ENCODE measurements around the gene FAM3B. TPM values are rescaled to one million over a fixed set of nuclear protein-coding genes. Genes with fewer than 3 reads are reported as not detected.
"Not testable (repeated sequence)": the region's sequence is repeated elsewhere in the genome, so short reads cannot be mapped to it uniquely, and the experiment has no call there.

The FAM3B gene
- total RNA-seq, 1 donor from 2014 or later = not detected

DNA sequence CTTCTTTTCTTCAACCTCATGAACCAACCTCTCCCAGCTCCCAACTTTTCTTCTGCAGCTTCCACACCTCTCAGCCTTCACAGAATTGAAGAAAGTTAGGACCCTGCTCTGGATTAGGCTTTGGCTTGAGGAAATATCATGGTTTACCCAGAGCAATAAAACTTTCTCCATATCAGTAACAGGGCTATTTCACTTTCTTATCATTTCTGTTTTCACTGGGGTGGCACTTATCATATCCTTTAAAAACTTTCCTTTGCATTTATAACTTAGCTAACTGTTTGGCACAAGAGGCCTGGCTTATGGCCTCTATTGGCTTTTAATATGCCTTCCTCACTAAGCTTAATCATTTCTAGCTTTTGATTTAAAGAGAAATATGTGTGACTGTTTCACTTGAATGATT, 9.4 kb upstream of the FAM3B start:
- no peak for DNase-seq (ENCODE audit: low spot score)
- TF ChIP-seq, protein P1, sequence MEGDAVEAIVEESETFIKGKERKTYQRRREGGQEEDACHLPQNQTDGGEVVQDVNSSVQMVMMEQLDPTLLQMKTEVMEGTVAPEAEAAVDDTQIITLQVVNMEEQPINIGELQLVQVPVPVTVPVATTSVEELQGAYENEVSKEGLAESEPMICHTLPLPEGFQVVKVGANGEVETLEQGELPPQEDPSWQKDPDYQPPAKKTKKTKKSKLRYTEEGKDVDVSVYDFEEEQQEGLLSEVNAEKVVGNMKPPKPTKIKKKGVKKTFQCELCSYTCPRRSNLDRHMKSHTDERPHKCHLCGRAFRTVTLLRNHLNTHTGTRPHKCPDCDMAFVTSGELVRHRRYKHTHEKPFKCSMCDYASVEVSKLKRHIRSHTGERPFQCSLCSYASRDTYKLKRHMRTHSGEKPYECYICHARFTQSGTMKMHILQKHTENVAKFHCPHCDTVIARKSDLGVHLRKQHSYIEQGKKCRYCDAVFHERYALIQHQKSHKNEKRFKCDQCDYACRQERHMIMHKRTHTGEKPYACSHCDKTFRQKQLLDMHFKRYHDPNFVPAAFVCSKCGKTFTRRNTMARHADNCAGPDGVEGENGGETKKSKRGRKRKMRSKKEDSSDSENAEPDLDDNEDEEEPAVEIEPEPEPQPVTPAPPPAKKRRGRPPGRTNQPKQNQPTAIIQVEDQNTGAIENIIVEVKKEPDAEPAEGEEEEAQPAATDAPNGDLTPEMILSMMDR (IDR thresholded peaks at IDR 0.05) = no peak
- Mint-ChIP-seq H3K27ac (ENCODE audit: unreplicated experiment) (no peak overlapping the region), H3K9me3 (ENCODE audit: low read depth) (peaks cover 7% of the 10 kb centered on the region), H3K36me3 (ENCODE audit: low read depth) (peaks cover 2% of the 10 kb centered on the region), H3K27me3 (ENCODE audit: low read depth) (peaks cover 42% of the 10 kb centered on the region), H3K4me1 (ENCODE audit: low read depth) (no peaks in the 10 kb centered on the region), H3K4me3 (ENCODE audit: unreplicated experiment) (no peak overlapping the region)

DNA sequence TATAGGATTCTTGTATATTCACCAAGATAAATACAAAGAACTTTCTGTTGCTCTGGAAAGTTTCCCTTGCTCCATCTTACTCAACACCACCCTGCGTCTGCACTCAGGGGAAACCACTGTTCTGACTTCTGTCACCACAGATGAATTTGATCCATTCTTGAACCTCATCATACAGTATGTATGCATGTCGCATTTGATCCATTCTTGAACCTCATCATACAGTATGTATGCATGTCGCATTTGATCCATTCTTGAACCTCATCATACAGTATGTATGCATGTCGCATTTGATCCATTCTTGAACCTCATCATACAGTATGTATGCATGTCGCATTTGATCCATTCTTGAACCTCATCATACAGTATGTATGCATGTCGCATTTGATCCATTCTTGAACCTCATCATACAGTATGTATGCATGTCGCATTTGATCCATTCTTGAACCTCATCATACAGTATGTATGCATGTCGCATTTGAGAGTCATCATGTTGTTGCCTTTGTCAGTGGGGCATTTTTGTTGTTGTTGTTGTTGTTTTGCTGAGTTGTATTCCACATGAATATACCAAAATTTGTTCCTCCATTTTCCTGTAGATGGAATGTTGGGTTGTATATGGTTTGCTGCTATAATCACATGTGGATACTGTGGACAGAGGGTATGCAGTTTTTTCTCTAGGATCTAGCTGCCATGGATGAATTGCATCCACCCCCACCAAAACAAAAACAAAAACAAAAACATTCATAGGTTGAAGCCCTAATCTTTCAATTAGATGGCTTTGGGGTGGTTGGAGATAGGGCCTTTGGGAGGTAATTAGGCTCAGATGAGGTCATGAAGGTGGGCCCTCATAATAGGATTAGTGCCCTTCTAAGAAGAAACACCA, 3.1 kb upstream of the FAM3B start:
- not testable (repeated sequence) for H3K27ac Mint-ChIP-seq (ENCODE audit: unreplicated experiment); H3K9me3 Mint-ChIP-seq (ENCODE audit: low read depth); DNase-seq (ENCODE audit: low spot score); H3K4me3 Mint-ChIP-seq (ENCODE audit: unreplicated experiment); H3K36me3 Mint-ChIP-seq (ENCODE audit: low read depth); H3K4me1 Mint-ChIP-seq (ENCODE audit: low read depth)
- peaks cover 54% of the 10 kb centered on the region for H3K27me3 Mint-ChIP-seq (ENCODE audit: low read depth)

DNA sequence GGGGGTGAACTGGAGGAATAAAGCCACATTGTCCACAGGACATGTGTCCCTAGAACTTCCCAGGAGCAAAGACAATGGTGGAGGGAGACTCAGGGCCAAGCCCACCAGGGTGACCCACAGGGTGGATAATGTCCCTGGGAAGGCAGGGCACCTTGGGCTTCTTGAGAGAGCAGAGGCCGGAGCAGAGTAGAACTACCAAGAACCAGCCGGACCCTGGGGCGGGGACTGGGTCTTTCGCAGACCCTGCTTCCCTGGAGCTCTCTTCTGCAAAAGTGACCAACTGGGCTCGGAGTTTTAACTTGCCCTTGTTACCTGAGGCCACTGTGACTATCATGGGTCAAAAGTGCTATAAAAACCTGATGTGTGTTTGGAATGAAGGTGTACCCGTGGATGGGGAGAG, 875 bp upstream of the FAM3B start:
- TF ChIP-seq, protein P1 (IDR thresholded peaks at IDR 0.05) = no peak
- Mint-ChIP-seq H3K4me3 (ENCODE audit: unreplicated experiment) (no peak overlapping the region), H3K27ac (ENCODE audit: unreplicated experiment) (no peak overlapping the region), H3K9me3 (ENCODE audit: low read depth) (no peaks in the 10 kb centered on the region), H3K27me3 (ENCODE audit: low read depth) (peaks cover 50% of the 10 kb centered on the region), H3K36me3 (ENCODE audit: low read depth) (no peaks in the 10 kb centered on the region), H3K4me1 (ENCODE audit: low read depth) (peaks cover 3% of the 10 kb centered on the region)
- no peak for DNase-seq (ENCODE audit: low spot score)

DNA sequence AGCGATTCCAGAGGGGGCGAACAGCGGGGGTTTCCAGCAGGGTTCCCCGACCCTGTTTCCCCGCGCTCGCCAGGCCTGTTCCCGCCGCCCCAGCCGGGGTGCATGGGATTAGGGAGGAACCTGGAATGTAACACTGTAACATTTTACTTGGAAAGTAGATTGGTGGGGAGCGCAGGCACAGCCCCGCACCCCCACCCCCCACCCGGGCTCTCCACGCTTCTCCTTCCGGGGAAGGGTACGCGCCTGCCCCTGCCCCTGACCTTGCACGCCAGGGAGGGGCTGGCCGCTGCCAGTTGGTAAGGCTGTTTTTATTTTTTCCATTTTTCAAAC, 427 bp downstream of the FAM3B start:
- H3K9me3 Mint-ChIP-seq (ENCODE audit: low read depth) = no peaks in the 10 kb centered on the region
- peaks cover 51% of the 10 kb centered on the region for H3K27me3 Mint-ChIP-seq (ENCODE audit: low read depth)
- peaks cover 3% of the 10 kb centered on the region for H3K4me1 Mint-ChIP-seq (ENCODE audit: low read depth)
- H3K4me3 Mint-ChIP-seq (ENCODE audit: unreplicated experiment) = no peak overlapping the region
- no peak for DNase-seq (ENCODE audit: low spot score)
- TF ChIP-seq, protein P1 (IDR thresholded peaks at IDR 0.05) = no peak
- H3K27ac Mint-ChIP-seq (ENCODE audit: unreplicated experiment) = no peak overlapping the region
- H3K36me3 Mint-ChIP-seq (ENCODE audit: low read depth) = no peaks in the 10 kb centered on the region

DNA sequence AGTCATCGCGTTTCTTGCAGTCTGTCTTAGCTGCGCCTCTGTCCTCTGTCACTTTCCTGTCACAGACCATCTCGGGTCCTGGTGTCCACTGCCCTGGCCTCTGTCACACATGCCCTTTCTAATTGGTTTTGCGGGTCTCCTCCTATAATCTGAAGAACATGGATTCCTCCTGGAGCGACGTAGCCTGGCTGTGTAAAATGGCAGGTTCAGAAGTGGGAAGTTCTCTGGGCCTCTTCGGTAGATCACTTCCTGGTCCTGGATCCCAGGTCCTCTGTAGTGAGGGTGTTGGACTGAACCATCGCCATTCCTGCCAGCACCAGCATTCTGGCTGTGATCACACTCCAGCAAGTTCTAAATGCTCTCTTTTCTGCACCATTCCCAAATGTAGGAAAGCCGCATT, 857 bp downstream of the FAM3B start:
- peaks cover 51% of the 10 kb centered on the region for H3K27me3 Mint-ChIP-seq (ENCODE audit: low read depth)
- H3K4me1 Mint-ChIP-seq (ENCODE audit: low read depth) = peaks cover 3% of the 10 kb centered on the region
- TF ChIP-seq, protein P1 (IDR thresholded peaks at IDR 0.05) = no peak
- H3K4me3 Mint-ChIP-seq (ENCODE audit: unreplicated experiment) = no peak overlapping the region
- H3K27ac Mint-ChIP-seq (ENCODE audit: unreplicated experiment) = no peak overlapping the region
- H3K36me3 Mint-ChIP-seq (ENCODE audit: low read depth) = no peaks in the 10 kb centered on the region
- no peak for DNase-seq (ENCODE audit: low spot score)
- no peaks in the 10 kb centered on the region for H3K9me3 Mint-ChIP-seq (ENCODE audit: low read depth)

DNA sequence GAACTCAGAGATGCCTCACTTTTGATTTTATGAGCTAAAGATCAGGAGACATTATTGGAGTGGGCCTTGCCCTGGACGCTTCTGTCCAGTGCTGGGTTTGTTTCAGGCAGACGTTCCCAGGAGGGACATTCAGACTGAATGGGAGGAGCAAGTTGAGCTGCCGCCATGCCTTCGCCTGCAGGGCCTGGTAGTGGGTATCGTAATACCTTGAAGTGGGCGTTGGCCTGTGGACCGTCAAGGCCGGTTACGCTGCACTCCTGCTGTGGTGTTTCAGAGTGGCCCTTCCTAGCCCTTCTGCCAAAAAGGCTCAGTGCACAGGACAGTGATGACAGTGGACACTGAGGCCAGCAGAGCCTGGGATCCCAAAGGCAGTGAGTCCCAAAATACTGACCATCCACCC, 1.6 kb downstream of the FAM3B start:
- Mint-ChIP-seq H3K4me3 (ENCODE audit: unreplicated experiment) (no peak overlapping the region), H3K27ac (ENCODE audit: unreplicated experiment) (no peak overlapping the region), H3K4me1 (ENCODE audit: low read depth) (peaks cover 3% of the 10 kb centered on the region), H3K27me3 (ENCODE audit: low read depth) (peaks cover 49% of the 10 kb centered on the region), H3K9me3 (ENCODE audit: low read depth) (no peaks in the 10 kb centered on the region), H3K36me3 (ENCODE audit: low read depth) (no peaks in the 10 kb centered on the region)
- DNase-seq (ENCODE audit: low spot score) = no peak
- TF ChIP-seq, protein P1 (IDR thresholded peaks at IDR 0.05) = no peak

Data from chondrocyte (in vitro differentiated cells).